Sigmoid colon (tissue), 4 donors: ENCODE results near the gene MMP1.

Source experiments
- POLR2AphosphoS5 ChIP-seq, 4 donors: sonication (generic); formaldehyde crosslinking; IDR thresholded peaks; one replicate each; pipeline ENCODE4 v1.6.1; 2017; ENCODE audit warnings: antibody characterized with exemption in 4 of 4
- TF ChIP-seq, protein P1 (sequence below), 4 experiments: fragments of 450-650 bp in 3 of 4; fragments of 200-600 bp in 1 of 4; IDR thresholded peaks; one replicate each; pipeline ENCODE4 v1.5.1; 2016 to 2019; ENCODE audit warnings: antibody characterized with exemption in 4 of 4, mild to moderate bottlenecking in 3 of 4, moderate library complexity in 2 of 4

DNA sequence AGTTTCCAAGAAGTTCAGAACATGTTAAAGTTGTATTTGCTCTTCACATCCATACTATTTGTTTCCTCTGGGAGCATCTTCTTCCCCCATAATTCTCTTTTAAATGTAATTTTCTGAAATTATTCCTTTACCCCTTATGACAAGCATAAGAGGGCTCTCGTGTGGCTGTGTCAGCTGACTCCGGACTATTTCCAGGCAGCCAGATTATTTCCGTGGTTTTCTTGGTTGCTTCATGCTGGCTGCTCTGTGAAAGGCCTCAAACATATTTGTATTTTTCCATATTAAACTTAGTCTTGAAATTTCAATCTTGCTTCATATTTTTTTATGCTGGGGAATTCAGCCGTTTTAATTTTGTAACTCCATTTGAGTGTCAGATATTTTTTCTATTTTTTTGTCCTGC lies 2.8 kb upstream of the MMP1 start:
- TF ChIP-seq, protein P1, sequence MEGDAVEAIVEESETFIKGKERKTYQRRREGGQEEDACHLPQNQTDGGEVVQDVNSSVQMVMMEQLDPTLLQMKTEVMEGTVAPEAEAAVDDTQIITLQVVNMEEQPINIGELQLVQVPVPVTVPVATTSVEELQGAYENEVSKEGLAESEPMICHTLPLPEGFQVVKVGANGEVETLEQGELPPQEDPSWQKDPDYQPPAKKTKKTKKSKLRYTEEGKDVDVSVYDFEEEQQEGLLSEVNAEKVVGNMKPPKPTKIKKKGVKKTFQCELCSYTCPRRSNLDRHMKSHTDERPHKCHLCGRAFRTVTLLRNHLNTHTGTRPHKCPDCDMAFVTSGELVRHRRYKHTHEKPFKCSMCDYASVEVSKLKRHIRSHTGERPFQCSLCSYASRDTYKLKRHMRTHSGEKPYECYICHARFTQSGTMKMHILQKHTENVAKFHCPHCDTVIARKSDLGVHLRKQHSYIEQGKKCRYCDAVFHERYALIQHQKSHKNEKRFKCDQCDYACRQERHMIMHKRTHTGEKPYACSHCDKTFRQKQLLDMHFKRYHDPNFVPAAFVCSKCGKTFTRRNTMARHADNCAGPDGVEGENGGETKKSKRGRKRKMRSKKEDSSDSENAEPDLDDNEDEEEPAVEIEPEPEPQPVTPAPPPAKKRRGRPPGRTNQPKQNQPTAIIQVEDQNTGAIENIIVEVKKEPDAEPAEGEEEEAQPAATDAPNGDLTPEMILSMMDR (IDR thresholded peaks at IDR 0.05) = no peak
- TF ChIP-seq POLR2AphosphoS5 (IDR thresholded peaks at IDR 0.05) = no peak
